Measurements from ENCODE around the gene PHLDB2. TPM values are rescaled to one million over a fixed set of nuclear protein-coding genes. Genes with fewer than 3 reads are reported as not detected.

Gene PHLDB2
- total and polyA plus RNA-seq, 2 of the 8 experiments (the other 6 are each of a cell fraction or from before 2014, with no cell fraction given) = 5.8 to 22.6 TPM

DNA sequence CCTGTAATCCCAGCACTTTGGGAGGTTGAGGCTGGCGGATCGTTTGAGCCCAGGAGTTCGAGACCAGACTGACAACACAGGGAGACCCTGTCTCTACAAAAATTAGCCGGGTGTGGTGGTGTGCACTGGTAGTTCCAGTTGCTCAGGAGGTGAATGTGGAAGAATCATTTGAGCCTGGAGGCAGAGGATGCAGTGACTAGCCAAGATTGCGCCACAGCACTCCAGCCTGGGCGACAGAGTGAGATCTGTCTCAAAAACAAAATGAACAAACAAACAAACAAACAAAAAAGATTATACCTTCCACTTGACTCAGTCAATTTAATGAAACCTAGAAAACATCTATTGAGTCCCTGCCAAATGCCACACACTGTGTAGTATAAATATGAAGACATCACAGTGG, 30.5 kb upstream of the PHLDB2 start:
- WGBS, 2 experiments (ENCODE audit: extremely low coverage in 1 of 2, insufficient coverage in 1 of 2, insufficient read length in 1 of 2, insufficient replicate concordance in 2 of 2, low coverage in 1 of 2, low lambda C conversion rate in 2 of 2, missing lambda C conversion rate in 1 of 2) = 93% methylated on average over 6 of the region's 6 CpGs; no CpG with 5 or more reads in 1 of the 2 experiments
- no peak overlapping the region for H2BK5ac ChIP-seq (ENCODE audit: low read depth, low read length)
- H3K4me1 ChIP-seq (replicated peaks in 1 of 4; ENCODE audit: control insufficient read depth in 3 of 4, insufficient read depth in 4 of 4, low read length in 3 of 4) = no peaks in the 10 kb centered on the region
- H3K27ac ChIP-seq (ENCODE audit: low read depth, low read length) = no peak overlapping the region
- H2BK15ac ChIP-seq (ENCODE audit: low read length) = no peak overlapping the region
- no peak overlapping the region for H3K4me2 ChIP-seq (ENCODE audit: insufficient read depth in 1 of 2, low read depth in 2 of 2, low read length in 2 of 2)
- H3K23me2 ChIP-seq (ENCODE audit: low read depth, low read length) = no peaks in the 10 kb centered on the region
- POLR2A ChIA-PET (ENCODE audit: partially characterized antibody) = no interaction called here
- CTCF ChIA-PET (ENCODE audit: partially characterized antibody) = no interaction called here
- H3K56ac ChIP-seq (replicated peaks; ENCODE audit: insufficient read length, low read depth, low read length) = no peak overlapping the region
- no peak overlapping the region for H3K14ac ChIP-seq (ENCODE audit: insufficient read length)
- no peaks in the 10 kb centered on the region for H3K79me1 ChIP-seq (ENCODE audit: low read depth, low read length)
- no peak overlapping the region for H3K4ac ChIP-seq (replicated peaks; ENCODE audit: insufficient read length, low read depth, low read length)
- H3K4me3 ChIP-seq (ENCODE audit: extremely low read depth in 1 of 4, insufficient read depth in 2 of 4, low read depth in 3 of 4, low read length in 4 of 4) = no peak overlapping the region
- H3K79me2 ChIP-seq (ENCODE audit: control insufficient read depth in 1 of 2, insufficient read depth in 2 of 2, low read length in 2 of 2) = no peaks in the 10 kb centered on the region
- H3K9me3 ChIP-seq (ENCODE audit: insufficient read depth in 2 of 2, low read depth in 1 of 2, low read length in 1 of 2) = no peaks in the 10 kb centered on the region
- no peak overlapping the region for H3K23ac ChIP-seq (ENCODE audit: insufficient read length)
- no peak overlapping the region for H2AFZ ChIP-seq (ENCODE audit: low read length)
- no peak overlapping the region for H3K18ac ChIP-seq (ENCODE audit: extremely low read depth, low read length)
- no peak overlapping the region for H4K8ac ChIP-seq (ENCODE audit: extremely low read depth, insufficient read depth, low read length)
- H3K27me3 ChIP-seq (replicated peaks in 1 of 4; ENCODE audit: control insufficient read depth in 3 of 4, extremely low read depth in 1 of 4, insufficient read depth in 3 of 4, low read length in 3 of 4) = no peaks in the 10 kb centered on the region; a peak in 1 of 7 replicates
- no peak overlapping the region for H2BK120ac ChIP-seq (replicated peaks; ENCODE audit: low read depth, low read length)
- no peak overlapping the region for H4K5ac ChIP-seq (ENCODE audit: insufficient read length, low read depth, low read length)
- H2BK12ac ChIP-seq (ENCODE audit: low read depth, low read length) = no peak overlapping the region
- no peaks in the 10 kb centered on the region for H3K36me3 ChIP-seq (ENCODE audit: control insufficient read depth in 2 of 4, insufficient read depth in 4 of 4, low read length in 3 of 4)
- H2AK5ac ChIP-seq (ENCODE audit: low read depth, low read length) = no peak overlapping the region
- DNase-seq (ENCODE audit: low read depth in 1 of 2, low spot score in 2 of 2) = no peak
- H2BK20ac ChIP-seq (ENCODE audit: low read length) = no peak overlapping the region
- H3K9ac ChIP-seq (replicated peaks in 1 of 4; ENCODE audit: extremely low read depth in 1 of 4, low read depth in 3 of 4, low read length in 3 of 4) = no peak overlapping the region
- no peak for FAIRE-seq
- no peak overlapping the region for H4K91ac ChIP-seq (replicated peaks; ENCODE audit: insufficient read length, low read length)
- H4K20me1 ChIP-seq (replicated peaks in 1 of 2; ENCODE audit: control insufficient read depth in 1 of 2, insufficient read depth in 2 of 2, low read length in 2 of 2) = no peaks in the 10 kb centered on the region
- TF ChIP-seq SUZ12 (IDR thresholded peaks at IDR 0.05; ENCODE audit: low read length) = no peak
- TF ChIP-seq, protein P1, sequence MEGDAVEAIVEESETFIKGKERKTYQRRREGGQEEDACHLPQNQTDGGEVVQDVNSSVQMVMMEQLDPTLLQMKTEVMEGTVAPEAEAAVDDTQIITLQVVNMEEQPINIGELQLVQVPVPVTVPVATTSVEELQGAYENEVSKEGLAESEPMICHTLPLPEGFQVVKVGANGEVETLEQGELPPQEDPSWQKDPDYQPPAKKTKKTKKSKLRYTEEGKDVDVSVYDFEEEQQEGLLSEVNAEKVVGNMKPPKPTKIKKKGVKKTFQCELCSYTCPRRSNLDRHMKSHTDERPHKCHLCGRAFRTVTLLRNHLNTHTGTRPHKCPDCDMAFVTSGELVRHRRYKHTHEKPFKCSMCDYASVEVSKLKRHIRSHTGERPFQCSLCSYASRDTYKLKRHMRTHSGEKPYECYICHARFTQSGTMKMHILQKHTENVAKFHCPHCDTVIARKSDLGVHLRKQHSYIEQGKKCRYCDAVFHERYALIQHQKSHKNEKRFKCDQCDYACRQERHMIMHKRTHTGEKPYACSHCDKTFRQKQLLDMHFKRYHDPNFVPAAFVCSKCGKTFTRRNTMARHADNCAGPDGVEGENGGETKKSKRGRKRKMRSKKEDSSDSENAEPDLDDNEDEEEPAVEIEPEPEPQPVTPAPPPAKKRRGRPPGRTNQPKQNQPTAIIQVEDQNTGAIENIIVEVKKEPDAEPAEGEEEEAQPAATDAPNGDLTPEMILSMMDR (IDR thresholded peaks at IDR 0.05; ENCODE audit: control extremely low read depth in 1 of 3, insufficient read depth in 1 of 3, low read depth in 1 of 3, low read length in 3 of 3) = no peak

All from H1 (cell line).